Lung (tissue), 12 donors: Measurements from ENCODE around the gene VKORC1. TPM values are rescaled to one million over a fixed set of nuclear protein-coding genes. Genes with fewer than 3 reads are reported as not detected.

Source experiments
- ATAC-seq: fragments of 200-7000 bp; cut with Tn5 transposase; one replicate; pipeline ENCODE4 v1.9.1; 2020; ENCODE audit warnings: moderate number of reproducible peaks; ENCODE audit not compliant: insufficient read depth, low FRiP score
- DNase-seq, 3 donors: peaks; one replicate each; pipeline ENCODE4 v3.0.0-alpha.2; 2013 to 2017
- H3K27ac ChIP-seq, 2 donors: one replicate each; pipeline ENCODE4 v1.5.1; 2013; ENCODE audit warnings: mild to moderate bottlenecking in 2 of 2, moderate library complexity in 2 of 2, control low read depth in 1 of 2, inconsistent platforms in 1 of 2, low read depth in 1 of 2, low read length in 1 of 2
- H3K27me3 ChIP-seq, 3 donors: one replicate each; pipeline ENCODE4 v1.5.1; 2013; ENCODE audit warnings: low read length in 2 of 3; ENCODE audit not compliant: control insufficient read depth in 3 of 3, insufficient read depth in 3 of 3
- H3K36me3 ChIP-seq, 4 donors: one replicate each; pipeline ENCODE4 v1.5.1; 2013; ENCODE audit warnings: low read length in 4 of 4, mild to moderate bottlenecking in 1 of 4, moderate library complexity in 1 of 4; ENCODE audit not compliant: control insufficient read depth in 4 of 4, insufficient read depth in 4 of 4
- H3K4me1 ChIP-seq, 5 donors: one replicate each; pipeline ENCODE4 v1.5.1; 2013; ENCODE audit warnings: low read length in 5 of 5, mild to moderate bottlenecking in 2 of 5, moderate library complexity in 1 of 5; ENCODE audit not compliant: control insufficient read depth in 5 of 5, insufficient read depth in 5 of 5
- H3K4me3 ChIP-seq: one replicate; pipeline ENCODE4 v1.5.1; 2013; ENCODE audit warnings: mild to moderate bottlenecking, control low read depth, moderate library complexity
- H3K9ac ChIP-seq, 2 donors: one replicate each; pipeline ENCODE4 v1.5.1; 2013; ENCODE audit warnings: low read length in 2 of 2, control low read depth in 1 of 2; ENCODE audit not compliant: insufficient read depth in 1 of 2
- H3K9me3 ChIP-seq, 4 donors: one replicate each; pipeline ENCODE4 v1.5.1; 2013; ENCODE audit warnings: low read length in 3 of 4, mild to moderate bottlenecking in 1 of 4, moderate library complexity in 1 of 4; ENCODE audit not compliant: control insufficient read depth in 4 of 4, insufficient read depth in 3 of 4
- CTCF ChIP-seq: IDR thresholded peaks from 2 replicates; pipeline ENCODE4 v1.5.1; 2012; ENCODE audit warnings: mild to moderate bottlenecking; ENCODE audit errors: control extremely low read depth, extremely low read depth
- WGBS, 2 donors: extraction: QIAGEN DNeasy Blood & Tissue Kit; methylation state at CpG; one replicate each; pipeline ENCODE4 v1.1.7; 2013; 5-methylcytosine and 5-hydroxymethylcytosine counted together
- polyA plus RNA-seq, 2 donors: library from polyadenylated mRNA; stranded (reverse); fragments of 200-250 nt; gene quantifications; one replicate each; pipeline ENCODE4 v1.2.1, GENCODE V29; 2013
- total RNA-seq, 2 donors: library from RNA; depleted of rRNA in 1 of 2; stranded (reverse); fragments of >200 nt in 1 of 2; gene quantifications; one replicate each; pipeline ENCODE4 v1.2.1, GENCODE V29; 2014 to 2021
- donor health status: control.
- donor health status: control.
- donor health status: Bipolar disorder and iron deficiency.
- donor health status: healthy.
- donor health status: DM: yes; HTN: yes; CAD: no.

The VKORC1 gene
- total and polyA plus RNA-seq, 4 donors: 49.4 to 118 (median 70.5) TPM

- peaks cover 15 to 35% (median 24%) of the 10 kb centered on the region in 4 donors for H3K36me3 ChIP-seq
Measured at GRCh38 chr16:31131416-31131815, 36.8 kb upstream of the VKORC1 start.

DNA sequence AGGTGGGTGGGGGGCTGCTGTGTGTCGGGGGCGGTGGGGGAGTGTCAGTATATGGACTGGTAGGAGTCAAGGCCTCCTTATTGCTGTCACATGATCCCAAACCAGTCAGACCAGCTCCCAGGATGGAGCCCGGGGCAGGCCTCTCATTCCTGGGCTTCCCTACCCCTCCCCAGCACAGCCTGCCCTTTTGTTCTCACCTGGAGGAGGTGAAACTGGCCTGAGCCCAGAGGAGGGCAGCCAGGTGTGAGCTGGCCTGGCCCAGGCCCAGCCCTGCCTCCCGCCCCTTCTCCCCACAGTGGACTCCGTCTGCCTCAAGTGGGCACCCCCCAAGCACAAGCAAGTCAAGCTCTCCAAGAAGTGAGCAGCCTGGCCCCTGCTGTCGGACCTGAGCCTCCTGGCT is 36.3 kb upstream of the VKORC1 start:
- Histone ChIP-seq H3K27me3 (no peaks in the 10 kb centered on the region), H3K9me3 (no peaks in the 10 kb centered on the region), H3K36me3 (peaks cover 15 to 35% (median 24%) of the 10 kb centered on the region in 4 donors), H3K27ac (peak overlapping the region in 1 of 2 donors; percentile 94), H3K9ac (no peak overlapping the region), H3K4me1 (peaks cover 0 to 40% (median 7%) of the 10 kb centered on the region in 5 donors), H3K4me3 (no peak overlapping the region)
- ATAC-seq: peak; percentile 40
- no peak for TF ChIP-seq CTCF
- DNase-seq: peak; percentile 77 to 88 (median 87)
- WGBS, 2 donors: 78 to 90% methylated on average over 6 of the region's 6 CpGs

More at GRCh38 chr16:31131416-31131815, 36.8 kb upstream of the VKORC1 start:
- Histone ChIP-seq H3K9ac (no peak overlapping the region), H3K4me1 (peaks cover 0 to 41% (median 7%) of the 10 kb centered on the region in 5 donors), H3K4me3 (no peak overlapping the region), H3K27ac (peak overlapping the region in 1 of 2 donors; percentile 60), H3K27me3 (no peaks in the 10 kb centered on the region), H3K9me3 (no peaks in the 10 kb centered on the region)
- no peak for TF ChIP-seq CTCF
- no peak for ATAC-seq
- no peak for DNase-seq
- WGBS, 2 donors: 77 to 87% methylated on average over 11 of the region's 11 CpGs

- no peak for ATAC-seq
- H3K9me3 ChIP-seq: no peaks in the 10 kb centered on the region
- no peak for DNase-seq
Measured at GRCh38 chr16:31130336-31130891, 35.8 kb upstream of the VKORC1 start.

More at GRCh38 chr16:31130336-31130891, 35.8 kb upstream of the VKORC1 start:
- Histone ChIP-seq H3K4me3 (no peak overlapping the region), H3K27me3 (no peaks in the 10 kb centered on the region), H3K27ac (peak overlapping the region in 1 of 2 donors; percentile 94), H3K9ac (no peak overlapping the region), H3K36me3 (peaks cover 15 to 35% (median 24%) of the 10 kb centered on the region in 4 donors), H3K4me1 (peaks cover 0 to 39% (median 7%) of the 10 kb centered on the region in 5 donors)
- TF ChIP-seq CTCF: no peak
- WGBS, 2 donors: 53 to 54% methylated on average over 10 of the region's 10 CpGs
